Measurements from ENCODE around the gene CBFA2T2. TPM values are rescaled to one million over a fixed set of nuclear protein-coding genes. Genes with fewer than 3 reads are reported as not detected.

The CBFA2T2 gene
- total and polyA plus RNA-seq, 10 of the 15 experiments (the other 5 are each of a cell fraction or from before 2014, with no cell fraction given) = 0.61 to 8.6 (median 5.5) TPM

DNA sequence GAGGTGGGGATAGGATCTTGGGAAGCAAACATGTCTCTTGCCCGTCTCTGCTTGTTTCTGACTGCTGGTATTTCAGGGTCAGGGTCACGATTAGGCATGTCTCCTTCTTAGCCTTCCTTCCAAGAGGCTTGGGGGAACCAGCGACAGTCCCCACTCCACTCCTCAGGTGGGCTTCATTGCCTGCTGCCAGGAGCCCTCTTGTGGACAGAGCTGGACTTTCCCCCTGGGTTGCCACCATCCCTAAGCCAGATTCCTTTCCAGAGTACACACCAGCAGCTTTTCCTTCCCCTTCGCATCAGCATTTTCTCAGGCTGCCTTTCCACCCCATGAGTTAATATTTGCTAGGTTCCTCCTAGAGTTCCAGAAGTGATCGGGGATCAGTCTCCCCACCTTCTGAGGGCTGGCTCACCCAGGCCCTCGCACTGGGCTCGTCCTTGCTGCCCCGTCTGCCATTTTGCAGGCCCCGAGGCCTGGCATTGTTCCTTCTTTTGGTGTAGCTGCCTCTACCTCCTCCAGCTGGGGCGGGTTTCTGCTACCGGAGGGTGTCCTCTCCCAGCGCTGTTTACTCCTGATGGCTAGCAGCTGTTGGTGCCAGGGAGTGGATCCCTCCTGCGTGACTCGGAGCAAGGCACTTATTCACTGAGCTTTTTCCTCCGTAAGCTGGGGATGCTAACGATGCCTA is 163.5 kb downstream of the CBFA2T2 start:
- H3K4me3 ChIP-seq = no peak overlapping the region
- peak overlapping the region; percentile 15 for H3K4me2 ChIP-seq (ENCODE audit: control insufficient read depth, insufficient read depth)
- ChIA-PET CTCF (interaction anchor here (0.6 to 5.6 kb wide), 17 partner anchors 10 to 279 kb away, joined by 3 to 41 read pairs (median 3); partner anchors contain the start of gene ACTL10), POLR2A (interaction anchor here (0.5 to 1.5 kb wide), 3 partner anchors 10 to 136 kb away, joined by 3 to 4 read pairs (median 3); no protein-coding TSS in a partner anchor), RAD21 (ENCODE audit: unreplicated experiment) (interaction anchor here (0.6 to 3.6 kb wide), 8 partner anchors 10 to 200 kb away, joined by 3 to 13 read pairs (median 4); partner anchors contain the start of genes ACTL10 and CBFA2T2), SMC1A (ENCODE audit: uncharacterized antibody, unreplicated experiment) (interaction anchor here (0.6 to 3.2 kb wide), 12 partner anchors 9 to 198 kb away, joined by 3 to 20 read pairs (median 4); partner anchors contain the start of genes ACTL10 and C20orf144)
- H2AFZ ChIP-seq (ENCODE audit: control insufficient read depth, low read depth, low read length) = no peak overlapping the region; the same call in 1 of the 2 replicates
- 0 out of 2 replicates have a peak overlapping the region, but pooled peaks have one; percentile 11 for H3K27ac ChIP-seq (ENCODE audit: control insufficient read depth, insufficient read depth)
- WGBS (ENCODE audit: insufficient coverage, insufficient replicate concordance, low lambda C conversion rate, missing lambda C conversion rate) = 73% methylated on average over 16 of the region's 16 CpGs
- H3K36me3 ChIP-seq (ENCODE audit: control insufficient read depth in 2 of 2, insufficient read depth in 2 of 2, low read length in 1 of 2) = no peaks in the 10 kb centered on the region
- H3K79me2 ChIP-seq (ENCODE audit: control insufficient read depth, insufficient read depth, low read length) = no peaks in the 10 kb centered on the region
- H3K4me1 ChIP-seq (ENCODE audit: control insufficient read depth, insufficient read depth, low read length) = peaks cover 23% of the 10 kb centered on the region
- intact Hi-C loops (cut with micrococcal nuclease; ENCODE audit: unreplicated experiment) (loop anchor here (1.0 to 5.0 kb wide), 3 partner anchors 136 to 198 kb away; no protein-coding TSS in a partner anchor), in situ Hi-C loops (cut with MboI) (loop anchor here (5.0 kb wide), 1 partner anchor 201 kb away; no protein-coding TSS in a partner anchor)
- ATAC-seq (peak; percentile 82), FAIRE-seq (peak; percentile 78), DNase-seq (ENCODE audit: low read depth, low spot score) (no peak)
- H3K9ac ChIP-seq (ENCODE audit: control insufficient read depth, insufficient read depth, low read length) = no peak overlapping the region; the same call in 1 of the 2 replicates
- TF ChIP-seq IRF4 (IDR thresholded peaks at IDR 0.05; ENCODE audit: low read depth, low read length) = 0 out of 2 replicates have a peak, but pooled peaks have one; percentile 21
- TF ChIP-seq SMARCA5 (IDR thresholded peaks at IDR 0.05) = 0 out of 2 replicates have a peak, but pooled peaks have one; percentile 48
- TF ChIP-seq MYC (IDR thresholded peaks at IDR 0.05; ENCODE audit: insufficient read depth, insufficient read length, insufficient replicate concordance, low read length, severe bottlenecking) = no peak
- TF ChIP-seq, protein P1, sequence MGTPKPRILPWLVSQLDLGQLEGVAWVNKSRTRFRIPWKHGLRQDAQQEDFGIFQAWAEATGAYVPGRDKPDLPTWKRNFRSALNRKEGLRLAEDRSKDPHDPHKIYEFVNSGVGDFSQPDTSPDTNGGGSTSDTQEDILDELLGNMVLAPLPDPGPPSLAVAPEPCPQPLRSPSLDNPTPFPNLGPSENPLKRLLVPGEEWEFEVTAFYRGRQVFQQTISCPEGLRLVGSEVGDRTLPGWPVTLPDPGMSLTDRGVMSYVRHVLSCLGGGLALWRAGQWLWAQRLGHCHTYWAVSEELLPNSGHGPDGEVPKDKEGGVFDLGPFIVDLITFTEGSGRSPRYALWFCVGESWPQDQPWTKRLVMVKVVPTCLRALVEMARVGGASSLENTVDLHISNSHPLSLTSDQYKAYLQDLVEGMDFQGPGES (IDR thresholded peaks at IDR 0.05) = no peak
- no peak for TF ChIP-seq PAX5 (IDR thresholded peaks at IDR 0.05; ENCODE audit: borderline replicate concordance, low read depth, low read length)
- TF ChIP-seq NR2C2 (IDR thresholded peaks at IDR 0.05; ENCODE audit: borderline replicate concordance, control insufficient read depth, insufficient read length, low read depth) = no peak
- no peak for TF ChIP-seq CHD1 (IDR thresholded peaks at IDR 0.05; ENCODE audit: low read depth, low read length)
- TF ChIP-seq ATF7 (IDR thresholded peaks at IDR 0.05; ENCODE audit: low read depth) = no peak
- TF ChIP-seq FOXM1 (IDR thresholded peaks at IDR 0.05; ENCODE audit: low read depth, low read length) = no peak
- no peak for TF ChIP-seq MLLT1 (IDR thresholded peaks at IDR 0.05)
- peak; percentile 93 for TF ChIP-seq RAD21 (IDR thresholded peaks at IDR 0.05; ENCODE audit: insufficient read depth, low read depth, low read length)
- TF ChIP-seq, protein P2, sequence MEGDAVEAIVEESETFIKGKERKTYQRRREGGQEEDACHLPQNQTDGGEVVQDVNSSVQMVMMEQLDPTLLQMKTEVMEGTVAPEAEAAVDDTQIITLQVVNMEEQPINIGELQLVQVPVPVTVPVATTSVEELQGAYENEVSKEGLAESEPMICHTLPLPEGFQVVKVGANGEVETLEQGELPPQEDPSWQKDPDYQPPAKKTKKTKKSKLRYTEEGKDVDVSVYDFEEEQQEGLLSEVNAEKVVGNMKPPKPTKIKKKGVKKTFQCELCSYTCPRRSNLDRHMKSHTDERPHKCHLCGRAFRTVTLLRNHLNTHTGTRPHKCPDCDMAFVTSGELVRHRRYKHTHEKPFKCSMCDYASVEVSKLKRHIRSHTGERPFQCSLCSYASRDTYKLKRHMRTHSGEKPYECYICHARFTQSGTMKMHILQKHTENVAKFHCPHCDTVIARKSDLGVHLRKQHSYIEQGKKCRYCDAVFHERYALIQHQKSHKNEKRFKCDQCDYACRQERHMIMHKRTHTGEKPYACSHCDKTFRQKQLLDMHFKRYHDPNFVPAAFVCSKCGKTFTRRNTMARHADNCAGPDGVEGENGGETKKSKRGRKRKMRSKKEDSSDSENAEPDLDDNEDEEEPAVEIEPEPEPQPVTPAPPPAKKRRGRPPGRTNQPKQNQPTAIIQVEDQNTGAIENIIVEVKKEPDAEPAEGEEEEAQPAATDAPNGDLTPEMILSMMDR (IDR thresholded peaks at IDR 0.05 in 2 of 3, conservative IDR thresholded peaks at IDR 0.05 in 1 of 3; ENCODE audit: control insufficient read depth in 2 of 3, extremely low read depth in 1 of 3, insufficient read depth in 1 of 3, low read depth in 3 of 3, low read length in 3 of 3) = peak; percentile 82 to 88 (median 87)
- peak; percentile 52; the same call in 1 of the 2 replicates for TF ChIP-seq YY1 (IDR thresholded peaks at IDR 0.05; ENCODE audit: low read depth, low read length)
- TF ChIP-seq SMC3 (IDR thresholded peaks at IDR 0.05; ENCODE audit: borderline replicate concordance, low read length) = peak; percentile 91
- H4K20me1 ChIP-seq (ENCODE audit: control insufficient read depth, insufficient read depth) = no peaks in the 10 kb centered on the region
- peaks cover 0 to 2% of the 10 kb centered on the region in 2 experiments; a peak in 2 of 4 replicates for H3K27me3 ChIP-seq (replicated peaks in 1 of 2; ENCODE audit: control insufficient read depth in 2 of 2, insufficient read depth in 2 of 2, low read length in 1 of 2)
- no TSS peak for BruUV-seq (replicated peaks)
- H3K9me3 ChIP-seq (replicated peaks; ENCODE audit: control insufficient read depth, insufficient read depth, low read length) = no peaks in the 10 kb centered on the region
